K562 (cell line): Measurements from ENCODE around the gene CS. TPM values are rescaled to one million over a fixed set of nuclear protein-coding genes. Genes with fewer than 3 reads are reported as not detected.
A peak's percentile ranks its signal among the peaks of the same experiment; 100 is the strongest.

Experiments used
- ARID1B ChIP-seq: fragments of 450-650 bp; IDR thresholded peaks from 2 replicates; pipeline ENCODE4 v1.6.1; 2016; ENCODE audit warnings: antibody characterized with exemption, mild to moderate bottlenecking, inconsistent platforms
- BCLAF1 ChIP-seq, 2 experiments: fragments of 450-650 bp in 1 of 2; IDR thresholded peaks; 2 replicates each; pipeline ENCODE4 v1.6.1; 2011 to 2017; ENCODE audit warnings: low read depth in 2 of 2, antibody characterized with exemption in 1 of 2, borderline replicate concordance in 1 of 2, low read length in 1 of 2, mild to moderate bottlenecking in 1 of 2, mixed read lengths in 1 of 2; ENCODE audit not compliant: control insufficient read depth in 1 of 2
- CLOCK ChIP-seq: fragments of 250-450 bp; sonication (Bioruptor Pico); IDR thresholded peaks from 2 replicates; pipeline ENCODE4 v1.4.0; 2020; ENCODE audit warnings: mild to moderate bottlenecking, moderate library complexity, borderline replicate concordance
- DEAF1 ChIP-seq: fragments of 450-650 bp; formaldehyde crosslinking; IDR thresholded peaks from 2 replicates; pipeline ENCODE4 v1.4.0; 2020; ENCODE audit warnings: mild to moderate bottlenecking, moderate library complexity
- FOXA1 ChIP-seq: fragments of 450-650 bp; IDR thresholded peaks from 2 replicates; pipeline ENCODE4 v1.6.1; 2016; ENCODE audit warnings: mild to moderate bottlenecking, borderline replicate concordance
- HOMEZ ChIP-seq: fragments of 250-450 bp; sonication (Bioruptor Pico); IDR thresholded peaks from 2 replicates; pipeline ENCODE4 v1.4.0; 2020; ENCODE audit warnings: mild to moderate bottlenecking, moderate library complexity
- ILK ChIP-seq: fragments of 450-650 bp; IDR thresholded peaks from 2 replicates; pipeline ENCODE4 v1.6.1; 2016; ENCODE audit warnings: missing genetic modification characterization, low read depth, mild to moderate bottlenecking, missing compliant biosample characterization, moderate library complexity, borderline replicate concordance
- NEUROD1 ChIP-seq: fragments of 150-350 bp; IDR thresholded peaks from 2 replicates; pipeline ENCODE4 v1.6.1; 2014; ENCODE audit warnings: borderline replicate concordance, low read length, low read depth; ENCODE audit not compliant: partially characterized antibody
- PML ChIP-seq: IDR thresholded peaks from 2 replicates; pipeline ENCODE4 v1.6.1; 2012; ENCODE audit warnings: low read length, inconsistent platforms
- PRMT5 ChIP-seq: sonication (generic); formaldehyde crosslinking; IDR thresholded peaks from 2 replicates; pipeline ENCODE4 v1.5.0; 2020; ENCODE audit warnings: missing genetic modification reagents
- RBM17 ChIP-seq: fragments of 200-400 bp; formaldehyde crosslinking; IDR thresholded peaks from 2 replicates; pipeline ENCODE4 v1.6.1; 2017; ENCODE audit warnings: low read depth, mild to moderate bottlenecking, low read length, borderline replicate concordance
- ZFP91 ChIP-seq: sonication (generic); formaldehyde crosslinking; IDR thresholded peaks from 2 replicates; pipeline ENCODE4 v1.8.0; 2022; ENCODE audit warnings: mild to moderate bottlenecking, missing genetic modification reagents
- ZNF280B ChIP-seq: fragments of 250-450 bp; sonication (Bioruptor Pico); IDR thresholded peaks from 2 replicates; pipeline ENCODE4 v1.5.1; 2021; ENCODE audit warnings: mild to moderate bottlenecking
- polyA plus RNA-seq, 8 experiments: library from polyadenylated mRNA; depleted of rRNA in 4 of 8; stranded (reverse) in 5 of 8; unstranded in 3 of 8; fragments of >200 nt; fragmentation: Nextera tagmentation in 2 of 8; fragmentation: Illumina TruSeq in 1 of 8; extraction: Ambion mirVana in 2 of 8; extraction: Trizol in 1 of 8; gene quantifications; 2 replicates each; pipeline versions ENCODE4 v1.2.1 to v1.2.3, GENCODE V29; 2011 to 2014; ENCODE audit warnings: inconsistent platforms in 1 of 8, missing spikeins in 1 of 8
- total RNA-seq, 7 experiments: library from RNA; depleted of rRNA in 6 of 7; stranded (reverse); fragments of >200 nt in 6 of 7; fragmentation: Illumina TruSeq in 2 of 7; extraction: Trizol in 2 of 7; gene quantifications; 2 replicates each; pipeline versions ENCODE4 v1.2.1 to v1.2.3, GENCODE V29; 2011 to 2021; ENCODE audit warnings: low replicate concordance in 1 of 7

The CS gene
- total and polyA plus RNA-seq, 9 of the 15 experiments (the other 6 are each of a cell fraction or from before 2014, with no cell fraction given): 99.9 to 390 (median 149) TPM

- TF ChIP-seq BCLAF1 (IDR thresholded peaks at IDR 0.05; ENCODE audit: borderline replicate concordance in 1 of 2, control insufficient read depth in 1 of 2, low read depth in 2 of 2, low read length in 1 of 2) (no peak), NEUROD1 (no peak), FOXA1 (no peak), ZNF280B (CRISPR knock-in tag) (no peak), ILK (no peak), RBM17 (no peak), DEAF1 (no peak), CLOCK (no peak), PML (0 out of 2 replicates have a peak, but pooled peaks have one; percentile 3), PRMT5 (no peak), ZFP91 (peak; percentile 98), HOMEZ (CRISPR knock-in tag) (no peak), ARID1B (no peak)
Observed at GRCh38 chr12:56299853-56300643, at the start of gene CS (continued).
